Measurements from ENCODE around the gene PCBP3.
"Not testable (repeated sequence)": the region's sequence is repeated elsewhere in the genome, so short reads cannot be mapped to it uniquely, and the experiment has no call there.

The PCBP3 gene

GRCh38 chr21:45613881-45614280, 29.6 kb upstream of the PCBP3 start:
- DNase-seq: no peak

GRCh38 chr21:45615145-45615711, 28.3 kb upstream of the PCBP3 start:
- DNase-seq: peak; percentile 88 to 91

GRCh38 chr21:45617021-45617921, 26.3 kb upstream of the PCBP3 start:
- DNase-seq: no peak

GRCh38 chr21:45618287-45618686, 25.2 kb upstream of the PCBP3 start:
- DNase-seq: no peak

DNA sequence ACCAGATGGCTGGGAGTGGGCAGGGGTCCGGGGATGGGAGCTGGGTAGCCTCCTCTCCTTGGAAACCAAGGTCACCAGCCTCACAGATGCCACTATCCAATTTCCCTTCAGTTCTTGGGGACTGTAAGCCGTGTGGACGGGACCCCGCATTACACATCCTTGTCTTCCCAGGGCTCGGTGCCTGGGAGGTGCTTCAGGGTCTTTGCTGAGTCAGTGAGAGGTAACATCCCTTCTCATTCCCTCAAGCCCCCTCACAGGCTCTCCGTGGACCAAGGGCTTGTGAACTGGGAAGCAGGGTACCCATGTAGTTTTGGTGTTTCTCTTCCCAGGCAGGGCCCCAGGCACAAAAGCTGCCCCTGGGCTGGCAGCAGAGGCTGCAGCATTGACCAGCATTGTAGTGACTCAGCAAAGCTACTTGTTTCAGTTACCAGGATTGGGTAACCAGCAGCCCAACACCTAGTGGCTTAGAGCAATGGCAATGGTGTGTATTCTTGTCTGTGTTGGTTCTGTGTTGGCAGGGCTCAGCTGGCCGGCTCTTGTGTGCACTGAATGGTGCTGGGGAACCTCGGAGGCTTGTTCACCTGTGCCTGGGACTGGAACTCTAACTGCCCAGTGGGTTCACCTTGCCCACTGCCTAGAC, 24.6 kb upstream of the PCBP3 start:
- DNase-seq: no peak

DNA sequence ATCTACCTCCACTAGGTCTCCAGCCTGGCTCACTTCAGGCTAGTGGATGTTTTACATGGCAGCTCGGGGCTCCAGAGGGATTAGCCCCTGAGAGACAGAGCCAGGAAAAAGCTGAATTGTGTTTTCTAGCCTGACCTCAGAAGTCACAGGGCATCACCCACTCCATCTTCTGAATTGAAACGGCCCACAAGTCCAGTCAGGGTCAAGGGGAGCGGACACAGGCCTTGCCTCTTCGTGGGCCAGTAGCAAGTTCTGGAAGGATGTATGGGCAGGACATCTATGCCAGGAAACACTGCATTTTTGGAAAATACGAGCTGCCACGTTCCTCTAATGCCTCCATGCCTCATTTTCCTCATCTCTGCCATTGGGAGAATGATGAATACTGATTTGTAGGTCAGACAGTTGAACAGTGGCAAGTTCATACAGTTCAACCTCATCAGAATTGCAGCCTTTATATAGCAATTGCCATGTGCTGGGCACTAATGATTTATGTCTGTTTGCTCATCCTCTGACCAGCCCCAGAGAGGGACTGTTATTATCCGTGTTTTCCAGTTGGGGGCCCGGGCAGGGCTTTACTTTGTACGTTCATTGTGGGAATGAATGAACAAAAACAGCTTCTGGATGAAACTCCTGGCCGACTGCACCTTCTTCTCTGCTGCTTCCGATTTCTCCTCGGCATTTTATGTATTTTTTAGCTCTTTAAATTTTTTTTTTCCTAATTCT, 23.2 kb upstream of the PCBP3 start:
- DNase-seq: no peak

DNA sequence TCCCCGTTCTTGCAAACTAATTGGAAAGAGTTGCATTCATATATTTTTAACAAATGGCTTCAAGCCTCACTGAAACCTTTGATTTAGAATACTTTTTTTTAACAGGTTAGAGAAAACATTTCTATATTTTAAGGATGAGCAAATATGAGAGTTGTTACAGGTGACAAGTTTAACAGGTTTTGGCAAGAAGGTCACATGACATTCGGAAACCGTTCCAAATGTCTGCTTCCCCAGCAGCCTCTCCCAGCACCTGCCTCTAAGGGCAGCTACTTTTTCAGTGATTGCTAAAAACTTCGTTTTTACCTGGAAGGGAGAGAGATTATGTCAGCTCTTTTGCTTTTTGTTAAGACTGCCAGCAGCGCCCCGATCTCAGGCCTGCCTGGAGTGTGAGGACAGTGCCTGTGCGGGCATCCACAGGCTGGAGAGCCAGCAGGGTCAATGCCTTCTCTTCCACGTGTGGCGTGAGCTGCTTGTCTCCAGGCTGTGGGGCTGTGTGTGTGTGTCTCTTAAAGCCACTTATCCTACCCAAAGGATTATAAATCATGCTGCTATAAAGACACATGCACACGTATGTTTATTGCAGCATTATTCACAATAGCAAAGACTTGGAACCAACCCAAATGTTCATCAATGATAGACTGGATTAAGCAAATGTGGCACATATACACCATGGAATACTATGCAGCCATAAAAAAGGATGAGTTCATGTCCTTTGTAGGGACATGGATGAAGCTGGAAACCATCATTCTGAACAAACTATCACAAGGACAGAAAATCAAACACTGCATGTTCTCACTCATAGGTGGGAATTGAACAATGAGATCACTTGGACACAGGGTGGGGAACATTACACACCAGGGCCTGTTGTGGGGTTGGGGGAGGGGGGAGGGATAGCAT, 21.8 kb upstream of the PCBP3 start:
- DNase-seq: not testable (repeated sequence)

DNA sequence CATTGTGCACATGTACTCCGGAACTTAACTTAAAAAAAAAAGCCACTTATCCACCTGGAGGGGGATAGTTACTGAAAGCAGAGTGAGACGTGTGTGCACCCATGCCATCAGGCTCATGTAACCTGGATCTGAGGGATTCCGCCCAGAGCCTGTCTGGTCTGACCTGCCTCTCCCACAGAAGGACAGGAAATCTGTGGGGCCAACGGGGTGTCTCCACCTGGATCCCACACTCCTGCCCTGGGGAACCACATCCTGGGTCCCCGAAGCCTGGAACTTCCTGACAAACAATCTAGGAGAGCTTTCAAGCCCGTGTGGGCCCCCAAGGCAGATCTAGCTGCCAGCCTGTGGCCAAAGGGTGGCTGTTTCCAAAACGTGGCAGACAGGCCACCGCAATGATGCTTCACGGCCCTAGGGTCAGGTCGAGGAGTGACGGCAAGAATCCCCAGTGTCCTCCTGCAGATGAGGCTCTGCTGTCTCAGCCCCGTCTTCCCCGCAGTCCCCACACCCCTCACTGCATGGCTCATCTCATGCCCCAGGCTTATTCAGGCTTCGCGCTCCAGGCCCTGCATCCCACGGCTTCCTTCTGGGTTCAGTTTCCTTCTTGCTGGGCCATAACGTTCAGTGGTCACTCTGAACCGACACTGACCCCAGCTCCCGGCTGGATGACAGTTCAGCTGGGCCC, 21.0 kb upstream of the PCBP3 start:
- DNase-seq: no peak

DNA sequence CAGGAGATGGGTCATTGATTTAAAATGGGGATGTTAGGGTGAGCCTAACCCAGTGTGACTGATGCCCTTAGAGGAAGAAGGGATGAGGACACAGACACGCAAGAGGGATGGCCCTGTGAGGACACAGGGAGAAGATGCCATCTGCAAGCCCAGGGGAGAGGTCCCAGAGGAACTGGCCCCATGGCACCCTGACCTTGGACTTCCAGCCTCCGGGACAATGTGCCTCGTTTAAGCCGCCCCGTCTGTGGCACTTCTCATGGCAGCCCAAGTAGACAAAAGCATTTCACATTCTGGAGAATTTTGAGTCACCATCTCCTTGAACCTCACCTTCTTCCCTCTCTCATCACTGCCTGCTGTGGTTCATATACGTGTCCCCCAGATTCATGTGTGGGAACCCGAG, 20.1 kb upstream of the PCBP3 start:
- no peak for DNase-seq

DNA sequence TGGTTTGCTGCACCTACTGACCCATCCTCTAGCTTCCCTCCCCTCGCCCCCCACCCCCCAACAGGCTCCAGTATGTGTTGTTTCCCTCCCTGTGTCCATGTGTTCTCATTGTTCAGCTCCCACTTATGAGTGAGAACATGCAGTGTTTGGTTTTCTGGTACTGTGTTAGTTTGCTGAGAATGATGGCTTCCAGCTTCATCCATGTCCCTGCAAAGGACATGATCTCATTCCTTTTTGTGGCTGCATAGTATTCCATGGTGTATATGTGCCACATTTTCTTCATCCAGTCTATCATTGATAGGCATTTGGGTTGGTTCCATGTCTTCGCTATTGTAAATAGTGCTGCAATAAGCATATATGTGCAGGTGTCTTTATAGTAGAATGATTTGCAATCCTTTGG, 17.4 kb upstream of the PCBP3 start:
- not testable (repeated sequence) for DNase-seq

DNA sequence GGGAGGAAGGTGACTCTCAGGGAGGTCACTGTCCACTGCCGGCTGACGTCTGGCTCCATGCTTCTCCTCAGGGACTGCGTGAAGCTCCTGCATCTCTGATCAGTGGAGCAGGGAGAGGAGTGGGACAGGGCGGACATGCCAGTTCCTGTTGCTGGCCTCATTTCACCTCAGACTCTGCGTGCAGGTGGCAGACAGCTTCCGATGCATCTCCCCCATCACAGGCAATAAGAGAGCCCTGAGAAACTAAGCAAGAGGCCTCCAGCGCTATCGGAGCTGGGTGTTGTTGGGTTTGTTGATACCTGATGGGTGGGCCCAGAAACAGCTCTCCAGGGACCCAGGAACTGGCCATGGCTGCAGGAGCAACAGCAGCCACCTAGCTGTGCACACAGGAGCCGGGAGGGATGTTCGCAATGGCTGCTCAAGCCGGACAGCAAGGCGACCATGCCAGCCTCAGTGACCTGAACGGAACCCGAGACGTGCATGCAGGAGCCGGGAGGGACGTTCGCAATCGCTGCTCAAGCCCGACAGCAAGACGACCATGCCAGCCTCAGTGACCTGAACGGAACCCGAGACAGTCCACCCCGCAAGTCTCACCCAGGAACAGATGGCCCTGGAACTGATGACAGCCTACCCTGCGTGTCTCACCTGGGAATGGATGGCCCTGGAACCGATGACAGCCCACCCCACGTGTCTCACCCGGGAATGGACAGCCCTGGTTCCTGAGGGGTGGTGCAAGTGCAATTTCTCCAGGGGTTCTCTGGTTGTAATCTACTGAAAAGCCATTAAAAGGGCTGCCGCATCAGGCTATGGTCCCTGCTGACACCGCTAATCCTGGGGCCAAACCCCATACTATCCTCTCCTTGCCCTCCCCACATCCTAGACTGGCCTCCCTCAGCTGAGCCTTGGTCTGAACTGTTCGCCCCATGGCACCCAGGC, 14.2 kb upstream of the PCBP3 start:
- no peak for DNase-seq

- DNase-seq: no peak
Observed at GRCh38 chr21:45630066-45630694, 13.3 kb upstream of the PCBP3 start.

DNA sequence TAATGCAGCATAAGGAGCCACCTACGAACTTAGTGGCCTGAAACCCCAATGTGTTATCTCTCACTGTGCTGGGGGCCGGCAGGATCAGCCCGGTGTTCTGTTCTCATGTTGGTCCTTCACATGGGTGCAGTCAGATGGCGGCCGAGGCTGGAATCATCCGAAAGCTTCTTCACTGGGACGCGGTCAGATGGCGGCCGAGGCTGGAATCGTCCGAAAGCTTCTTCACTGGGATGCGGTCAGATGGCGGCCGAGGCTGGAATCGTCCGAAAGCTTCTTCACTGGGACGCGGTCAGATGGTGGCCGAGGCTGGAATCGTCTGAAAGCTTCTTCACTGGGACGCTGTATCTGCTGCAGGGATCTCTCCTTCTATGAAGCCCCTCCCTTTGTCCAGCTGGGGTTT, 12.6 kb upstream of the PCBP3 start:
- no peak for DNase-seq

DNA sequence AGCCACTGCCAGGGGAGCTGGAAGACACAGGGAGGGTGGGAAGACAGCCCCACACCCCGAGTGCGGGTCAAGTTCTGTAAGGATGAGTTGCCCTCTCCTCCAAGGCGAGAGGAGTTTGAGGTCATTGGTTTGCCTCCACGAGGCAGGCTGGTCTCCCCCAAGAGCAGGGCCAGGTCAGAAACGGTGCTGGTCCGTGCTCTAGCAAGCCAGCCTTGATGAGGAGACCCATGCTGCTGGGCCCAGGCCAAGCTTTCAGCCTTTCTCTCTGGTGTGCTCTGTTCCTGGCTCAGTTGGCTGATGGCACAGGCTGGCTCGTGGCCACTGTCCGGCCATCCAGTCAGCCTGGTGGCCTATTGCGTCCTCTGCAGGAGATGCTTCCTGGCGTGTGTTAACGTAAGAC, 12.0 kb upstream of the PCBP3 start:
- DNase-seq: no peak

DNA sequence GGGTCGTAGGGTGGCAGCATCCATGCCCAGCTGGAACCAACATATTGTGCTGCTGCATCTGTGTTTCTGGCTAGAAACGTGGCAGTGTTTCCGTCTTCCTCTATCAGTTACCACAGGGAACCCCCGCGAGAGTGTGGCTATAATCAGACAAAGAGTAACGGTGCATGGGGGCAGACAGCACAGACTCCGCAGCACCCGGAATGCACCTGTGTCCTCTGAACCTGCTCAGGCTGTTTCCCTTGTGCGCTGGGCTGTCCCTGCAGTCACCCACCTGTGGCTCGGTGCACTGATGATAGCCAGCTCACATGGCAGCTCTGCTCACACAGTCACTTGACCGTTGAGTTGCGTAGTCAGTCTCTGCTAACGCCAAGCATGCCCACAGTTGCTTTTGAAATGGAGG, 11.4 kb upstream of the PCBP3 start:
- no peak for DNase-seq

- no peak for DNase-seq
Observed at GRCh38 chr21:45632637-45633251, 10.8 kb upstream of the PCBP3 start.

DNA sequence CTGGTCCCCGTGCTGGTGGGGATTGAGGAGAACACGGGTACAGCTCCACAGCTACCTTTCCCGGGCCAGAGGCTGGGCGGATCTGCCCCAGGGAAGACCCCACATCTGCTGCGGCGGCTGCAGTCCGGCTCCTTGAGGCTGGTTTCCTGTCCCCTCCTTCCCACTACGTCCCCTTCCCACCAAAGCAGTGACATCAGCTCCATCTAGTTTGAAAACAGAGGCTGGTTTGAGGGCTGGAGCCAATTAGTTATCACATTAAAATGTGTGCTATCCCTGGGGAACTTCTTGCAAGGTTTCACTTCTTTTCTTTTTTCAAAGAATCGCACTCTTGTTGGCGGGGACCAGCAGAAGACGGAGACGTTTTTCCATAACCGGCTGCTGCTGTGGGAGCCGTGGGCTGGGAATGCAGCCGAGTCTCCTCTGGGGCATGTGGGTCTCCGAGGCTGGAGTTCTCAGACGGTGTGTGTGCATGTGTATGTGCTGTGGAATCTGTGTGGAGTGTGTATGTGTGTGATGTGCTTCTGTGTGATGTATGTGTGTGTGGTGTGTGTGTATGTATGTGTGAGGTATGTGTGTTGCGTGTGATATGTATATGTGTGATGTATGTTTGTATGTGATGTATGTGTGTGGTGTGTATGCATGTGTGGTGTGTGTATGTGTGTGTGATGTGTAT, 8.9 kb upstream of the PCBP3 start:
- no peak for DNase-seq

DNA sequence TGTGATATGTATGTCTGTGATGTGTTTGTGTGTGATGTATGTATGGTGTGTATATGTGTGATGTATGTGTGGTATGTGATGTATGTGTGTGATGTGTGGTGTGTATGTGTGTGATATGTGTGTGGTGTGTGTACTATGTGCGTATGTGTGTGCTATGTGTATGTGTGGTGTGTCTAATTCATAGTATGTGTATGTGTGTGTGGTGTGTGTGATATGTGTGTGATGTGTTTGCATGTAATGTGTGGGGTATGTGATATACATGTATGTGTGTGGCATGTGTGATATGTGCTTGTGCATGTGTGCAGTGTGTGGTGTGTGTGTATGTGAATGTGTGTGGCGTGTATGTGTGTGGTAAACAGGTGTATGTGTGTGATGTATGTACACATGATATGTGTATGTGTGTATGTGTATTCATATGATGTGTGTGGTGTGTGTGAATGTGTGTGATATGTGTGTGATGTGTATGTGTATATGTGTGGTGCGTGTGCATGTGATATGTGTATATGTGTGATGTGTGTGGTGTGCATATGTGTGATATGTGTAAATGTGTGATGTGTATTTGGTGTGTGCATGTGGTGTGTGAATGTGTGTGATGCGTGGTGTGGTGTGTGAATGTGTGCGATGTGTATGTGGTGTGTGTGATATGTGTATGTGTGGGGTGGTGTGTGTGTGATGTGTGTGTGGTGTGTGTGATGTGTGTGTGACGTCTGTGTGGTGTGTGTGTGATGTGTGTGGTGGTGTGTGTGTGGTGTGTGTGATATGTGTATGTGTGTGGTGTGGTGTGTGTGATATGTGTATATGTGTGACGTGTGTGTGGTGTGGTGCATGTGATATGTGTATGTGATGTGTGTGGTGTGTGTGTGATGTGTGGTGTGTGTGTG, 8.0 kb upstream of the PCBP3 start:
- DNase-seq: no peak
